NB4 (cell line): Measurements from ENCODE around the gene RPL18.

Experiments used
- DNase-seq: peaks from one replicate; pipeline ENCODE4 v3.0.0; 2010; ENCODE audit warnings: low read depth
- H3K4me3 ChIP-seq: one replicate; pipeline ENCODE4 v1.5.1; 2011; ENCODE audit warnings: mild to moderate bottlenecking, low read depth, low read length, moderate library complexity
- CTCF ChIP-seq: IDR thresholded peaks from one replicate; pipeline ENCODE4 v1.5.1; 2012; ENCODE audit warnings: low read depth, low read length
- MAX ChIP-seq: IDR thresholded peaks from 2 replicates; pipeline ENCODE4 v1.6.1; 2011; ENCODE audit warnings: low read depth, low read length
- MYC ChIP-seq: IDR thresholded peaks from 2 replicates; pipeline ENCODE4 v1.6.1; 2011; ENCODE audit warnings: low read depth, low read length
- POLR2A ChIP-seq: IDR thresholded peaks from 2 replicates; pipeline ENCODE4 v1.6.1; 2011; ENCODE audit warnings: mild to moderate bottlenecking; ENCODE audit not compliant: insufficient read length; ENCODE audit errors: extremely low read depth

The RPL18 gene

GRCh38 chr19:48617146-48617937, 1.6 kb downstream of the RPL18 start:
- H3K4me3 ChIP-seq: peak overlapping the region; percentile 68
- TF ChIP-seq MAX: no peak
- TF ChIP-seq MYC: no peak
- TF ChIP-seq POLR2A: no peak
- peak; percentile 1 for TF ChIP-seq CTCF
- no peak for DNase-seq

- peak overlapping the region; percentile 68 for H3K4me3 ChIP-seq
- DNase-seq: no peak
- TF ChIP-seq MYC (no peak), MAX (no peak), CTCF (no peak), POLR2A (no peak)
Measured at GRCh38 chr19:48616491-48617056, 2.4 kb downstream of the RPL18 start.

- peak overlapping the region; percentile 68 for H3K4me3 ChIP-seq
- TF ChIP-seq CTCF (no peak), POLR2A (no peak), MAX (no peak), MYC (no peak)
- DNase-seq: no peak
Measured at GRCh38 chr19:48616041-48616436, 2.9 kb downstream of the RPL18 start.

GRCh38 chr19:48615231-48616040, 3.5 kb downstream of the RPL18 start:
- TF ChIP-seq MYC (no peak), CTCF (no peak), POLR2A (no peak), MAX (no peak)
- peak overlapping the region; percentile 68 for H3K4me3 ChIP-seq
- no peak for DNase-seq

GRCh38 chr19:48614436-48615230, 4.3 kb downstream of the RPL18 start, which contains the start of gene FAM83E:
FAM83E (minus strand) TSS chr19:48615076; CDS start chr19:48613372, 1,704 bp downstream.
- peak; percentile 75 for DNase-seq
- H3K4me3 ChIP-seq: peak within 1 kb of the TSS; percentile 68
- TF ChIP-seq MYC: no peak
- no peak for TF ChIP-seq CTCF
- TF ChIP-seq POLR2A: no peak
- no peak for TF ChIP-seq MAX
